HepG2 (cell line): ENCODE results near the gene MRPS5. TPM values are rescaled to one million over a fixed set of nuclear protein-coding genes. Genes with fewer than 3 reads are reported as not detected.
A peak's percentile ranks its signal among the peaks of the same experiment; 100 is the strongest.

Experiments used
- ATAC-seq: fragments of 200-7000 bp; cut with Tn5 transposase; 3 replicates; pipeline ENCODE4 v1.9.1; 2020; ENCODE audit warnings: mild to moderate bottlenecking, moderate library complexity
- BruUV-seq: library from RNA; stranded (reverse); fragments of 400-500 nt; replicated peaks from 2 replicates; lab custom pipeline; 2021; lab: Mats Ljungman, UMichigan
- CTCF ChIA-PET: fragments of 300-600 bp; formaldehyde crosslinking; extraction: SDS; loops from one replicate; lab custom pipeline; 2021; ENCODE audit warnings: low total read pairs, inconsistent platforms, low intra/inter-chr PET ratio; lab: Yijun Ruan, JAX
- POLR2A ChIA-PET: fragments of 350-600 bp; sonication (Branson Sonifier 250); formaldehyde crosslinking; loops from one replicate; lab custom pipeline; 2020; ENCODE audit warnings: antibody characterized with exemption, inconsistent platforms; lab: Yijun Ruan, JAX
- DNase-seq: peaks from one replicate; pipeline ENCODE4 v3.0.0-alpha.2; 2015; ENCODE audit warnings: low spot score
- FAIRE-seq: peaks from 3 replicates; lab custom pipeline; 2011; peaks lifted over from hg19 to GRCh38; lab: Jason Lieb, UNC
- H2AFZ ChIP-seq: one replicate; pipeline ENCODE4 v1.6.1; 2011; ENCODE audit warnings: low read length, inconsistent platforms
- H3K27ac ChIP-seq: fragments of 300-600 bp; 3 replicates; pipeline ENCODE4 v1.8.0; 2011; ENCODE audit warnings: mixed run types, mild to moderate bottlenecking, mixed read lengths, low read length, inconsistent platforms; ENCODE audit not compliant: insufficient read depth; ENCODE audit errors: extremely low read length
- H3K27me3 ChIP-seq, 2 experiments: fragments of 200-600 bp in 1 of 2; 2 replicates in 1 of 2; 3 replicates in 1 of 2; pipeline versions ENCODE4 v1.6.0 to v1.8.0; 2011; ENCODE audit warnings: low read length in 2 of 2, mild to moderate bottlenecking in 2 of 2, moderate library complexity in 2 of 2, inconsistent platforms in 1 of 2; ENCODE audit not compliant: insufficient read depth in 2 of 2, control insufficient read depth in 1 of 2
- H3K36me3 ChIP-seq, 2 experiments: fragments of 200-600 bp in 1 of 2; replicated peaks in 1 of 2; 2 replicates in 1 of 2; 3 replicates in 1 of 2; pipeline versions ENCODE4 v1.5.1 to v1.8.0; 2011; ENCODE audit warnings: low read length in 2 of 2, inconsistent platforms in 1 of 2; ENCODE audit not compliant: insufficient read depth in 2 of 2, control insufficient read depth in 1 of 2
- H3K4me1 ChIP-seq: 2 replicates; pipeline ENCODE4 v1.5.1; 2012; ENCODE audit warnings: low read length, inconsistent platforms; ENCODE audit not compliant: insufficient read depth
- H3K4me2 ChIP-seq: 2 replicates; pipeline ENCODE4 v1.6.0; 2011; ENCODE audit warnings: low read depth, low read length, inconsistent platforms
- H3K4me3 ChIP-seq, 3 experiments: fragments of 200-600 bp in 1 of 3; sonication (generic), shearing (Covaris generic) in 1 of 3; replicated peaks in 1 of 3; 2 replicates each; pipeline ENCODE4 v1.5.1; 2011 to 2016; ENCODE audit warnings: low read length in 3 of 3, inconsistent platforms in 2 of 3, low read depth in 2 of 3, mild to moderate bottlenecking in 2 of 3, control low read depth in 1 of 3, mixed read lengths in 1 of 3; ENCODE audit not compliant: insufficient read depth in 1 of 3
- H3K79me2 ChIP-seq: one replicate; pipeline ENCODE4 v1.6.1; 2011; ENCODE audit warnings: low read length, inconsistent platforms; ENCODE audit not compliant: insufficient read depth
- H3K9ac ChIP-seq: 2 replicates; pipeline ENCODE4 v1.6.0; 2011; ENCODE audit warnings: mild to moderate bottlenecking, low read depth, low read length, inconsistent platforms; ENCODE audit not compliant: insufficient read depth
- H3K9me3 ChIP-seq: 2 replicates; pipeline ENCODE4 v1.5.1; 2012; ENCODE audit warnings: mild to moderate bottlenecking, low read length
- H4K20me1 ChIP-seq: 2 replicates; pipeline ENCODE4 v1.6.0; 2011; ENCODE audit warnings: inconsistent platforms, mild to moderate bottlenecking, low read length, moderate library complexity; ENCODE audit not compliant: insufficient read depth
- CHD2 ChIP-seq: IDR thresholded peaks from 2 replicates; pipeline ENCODE4 v1.6.1; 2011; ENCODE audit warnings: low read depth, low read length, improper control_type of control experiment
- HMGA1 ChIP-seq: sonication (generic); formaldehyde crosslinking; conservative IDR thresholded peaks from 2 replicates; pipeline ENCODE4 v1.4.0; 2020; ENCODE audit warnings: missing genetic modification reagents
- KAT2B ChIP-seq: fragments of 150-350 bp; IDR thresholded peaks from 2 replicates; pipeline ENCODE4 v1.6.1; 2014; ENCODE audit warnings: low read depth, low read length, borderline replicate concordance
- KDM1A ChIP-seq: IDR thresholded peaks from 2 replicates; pipeline ENCODE4 v1.6.1; 2016; ENCODE audit warnings: missing compliant biosample characterization
- KDM5A ChIP-seq: fragments of 200-600 bp; sonication (generic); IDR thresholded peaks from 2 replicates; pipeline ENCODE4 v1.7.0; 2018; ENCODE audit warnings: antibody characterized with exemption, mild to moderate bottlenecking, low read length, borderline replicate concordance
- MIER2 ChIP-seq: IDR thresholded peaks from 2 replicates; pipeline ENCODE4 v1.6.1; 2016; ENCODE audit warnings: missing biosample characterization, missing genetic modification reagents
- MTA3 ChIP-seq: sonication (generic); formaldehyde crosslinking; IDR thresholded peaks from 2 replicates; pipeline ENCODE4 v1.4.0; 2020; ENCODE audit warnings: missing genetic modification reagents
- PLSCR1 ChIP-seq: sonication (generic); formaldehyde crosslinking; IDR thresholded peaks from 2 replicates; pipeline ENCODE4 v1.5.0; 2020; ENCODE audit warnings: missing genetic modification reagents, mild to moderate bottlenecking, borderline replicate concordance
- RCOR2 ChIP-seq: IDR thresholded peaks from 2 replicates; pipeline ENCODE4 v1.6.1; 2016; ENCODE audit warnings: missing biosample characterization, missing genetic modification reagents
- TEAD3 ChIP-seq: optimal IDR thresholded peaks from 2 replicates; pipeline ENCODE3; 2016; ENCODE audit warnings: borderline replicate concordance
- TFE3 ChIP-seq: IDR thresholded peaks from 2 replicates; pipeline ENCODE4 v1.6.1; 2016
- ZNF33B ChIP-seq: sonication (generic); formaldehyde crosslinking; IDR thresholded peaks from 2 replicates; pipeline ENCODE4 v1.5.1; 2020; ENCODE audit warnings: mild to moderate bottlenecking, missing genetic modification reagents
- ZNF451 ChIP-seq: sonication (generic); formaldehyde crosslinking; IDR thresholded peaks from 2 replicates; pipeline ENCODE4 v1.5.0; 2020; ENCODE audit warnings: mild to moderate bottlenecking, missing genetic modification reagents
- WGBS: methylation state at CpG from one replicate; pipeline ENCODE4 v1.1.6; 2017; ENCODE audit warnings: low lambda C conversion rate; 5-methylcytosine and 5-hydroxymethylcytosine counted together
- in situ Hi-C: cut with HindIII; loops from 2 replicates; pipeline ENCODE4 v1.10.0; 2017; ENCODE audit warnings: low pct_unique_long_range_greater_than_20kb; ENCODE audit not compliant: extremely low pct_ligation_motif_present
- intact Hi-C: fragments of 100-400 bp; cut with micrococcal nuclease; formaldehyde crosslinking; loops from one replicate; pipeline ENCODE4 v1.10.0; 2022; ENCODE audit not compliant: unreplicated experiment
- polyA plus RNA-seq, 8 experiments: library from polyadenylated mRNA; depleted of rRNA in 3 of 8; stranded (reverse) in 7 of 8; unstranded in 1 of 8; fragments of >200 nt; fragmentation: Illumina TruSeq in 4 of 8; extraction: Trizol in 4 of 8; gene quantifications; 2 replicates each; pipeline versions ENCODE4 v1.2.1 to v1.2.3, GENCODE V29; 2011 to 2016; ENCODE audit warnings: low read depth in 4 of 8, missing spikeins in 1 of 8, mixed read lengths in 1 of 8; ENCODE audit not compliant: insufficient read depth in 1 of 8
- total RNA-seq, 5 experiments: library from RNA; depleted of rRNA; stranded (reverse); fragments of >200 nt; fragmentation: Illumina TruSeq; extraction: Trizol; gene quantifications; 2 replicates each; pipeline ENCODE4 v1.2.3, GENCODE V29; 2016; ENCODE audit warnings: low read depth in 1 of 5

Gene MRPS5
- total and polyA plus RNA-seq, 2 of the 13 experiments (the other 11 are each of a cell fraction or from before 2014, with no cell fraction given) = 98.8 to 134 TPM

- CTCF ChIA-PET = interaction anchor here (2.2 kb wide), 1 partner anchor 53 kb away, joined by 11 read pairs; no protein-coding TSS in a partner anchor
- H3K4me1 ChIP-seq = peaks cover 37% of the 10 kb centered on the region
- H3K9ac ChIP-seq = no peak overlapping the region
- peaks cover 5 to 57% of the 10 kb centered on the region in 2 experiments; a peak in 4 of 5 replicates for H3K27me3 ChIP-seq
- no peak overlapping the region for H3K27ac ChIP-seq
- intact Hi-C loops = no loop called here
- no peaks in the 10 kb centered on the region for H3K79me2 ChIP-seq
- H3K9me3 ChIP-seq = no peaks in the 10 kb centered on the region
- no peak for TF ChIP-seq MTA3 (CRISPR knock-in tag)
- no peak for TF ChIP-seq TEAD3
- no peak for TF ChIP-seq CHD2
- TF ChIP-seq KDM5A = no peak
- no peak for TF ChIP-seq ZNF451 (CRISPR knock-in tag)
- no peak for TF ChIP-seq TFE3
- TF ChIP-seq KAT2B = no peak
- no peak for TF ChIP-seq MIER2 (CRISPR knock-in tag)
- TF ChIP-seq HMGA1 (CRISPR knock-in tag) = no peak
- TF ChIP-seq KDM1A (CRISPR knock-in tag) = no peak
- TF ChIP-seq ZNF33B (CRISPR knock-in tag) = no peak
- TF ChIP-seq RCOR2 (CRISPR knock-in tag) = no peak
- TF ChIP-seq PLSCR1 (CRISPR knock-in tag) = no peak
- TF ChIP-seq, all 625 proteins: peak for 0
- no peaks in the 10 kb centered on the region for H3K36me3 ChIP-seq
- no peak for FAIRE-seq
- no peak overlapping the region for H2AFZ ChIP-seq
- 39% methylated on average over 7 of the region's 8 CpGs for WGBS
- POLR2A ChIA-PET = no interaction called here
- no peak for DNase-seq
- no TSS peak for BruUV-seq
- ATAC-seq = no peak
- no peaks in the 10 kb centered on the region for H4K20me1 ChIP-seq
- in situ Hi-C loops = loop anchor here (10.0 kb wide), 1 partner anchor 51 kb away; the partner anchor contains the start of gene MAL
- H3K4me2 ChIP-seq = peak overlapping the region; percentile 84
- H3K4me3 ChIP-seq = 0 out of 6 replicates have a peak overlapping the region, but pooled peaks of 1 of the 3 experiments have one; percentile 54
Observed at GRCh38 chr2:95075440-95076132, 46.0 kb downstream of the MRPS5 start.
